Right lobe of liver (tissue), 6 donors: ENCODE measurements around the gene STPG2. TPM values are rescaled to one million over a fixed set of nuclear protein-coding genes. Genes with fewer than 3 reads are reported as not detected.
A peak's percentile ranks its signal among the peaks of the same experiment; 100 is the strongest.
"Not testable (repeated sequence)": the region's sequence is repeated elsewhere in the genome, so short reads cannot be mapped to it uniquely, and the experiment has no call there.

Experiments used
- ATAC-seq, 4 donors: fragments of 200-7000 bp; cut with Tn5 transposase; one replicate each; pipeline ENCODE4 v1.9.1; 2020; ENCODE audit warnings: mild to moderate bottlenecking in 4 of 4, moderate library complexity in 4 of 4
- DNase-seq, 3 donors: peaks; one replicate each; pipeline ENCODE4 v3.0.0-alpha.2; 2020
- H3K27ac ChIP-seq, 3 donors: fragments of 200-600 bp; one replicate each; pipeline ENCODE4 v1.8.0; 2022
- H3K27me3 ChIP-seq, 2 donors: fragments of 200-600 bp; one replicate each; pipeline ENCODE4 v1.8.0; 2022
- H3K36me3 ChIP-seq, 4 donors: fragments of 200-600 bp; sonication (generic) in 1 of 4; one replicate each; pipeline versions ENCODE4 v1.5.1 to v1.8.0; 2017 to 2022; ENCODE audit warnings: control low read depth in 1 of 4
- H3K4me1 ChIP-seq, 4 donors: fragments of 200-600 bp; sonication (generic) in 1 of 4; one replicate each; pipeline versions ENCODE4 v1.5.1 to v1.8.0; 2017 to 2022; ENCODE audit warnings: control low read depth in 1 of 4
- H3K4me3 ChIP-seq, 3 donors: fragments of 200-600 bp; one replicate each; pipeline ENCODE4 v1.8.0; 2022
- H3K9me3 ChIP-seq, 4 donors: fragments of 200-600 bp; sonication (generic) in 1 of 4; one replicate each; pipeline versions ENCODE4 v1.5.1 to v1.8.0; 2017 to 2022; ENCODE audit warnings: control low read depth in 1 of 4
- CTCF ChIP-seq, 4 donors: fragments of 200-600 bp in 3 of 4; fragments of 450-650 bp in 1 of 4; IDR thresholded peaks; one replicate each; pipeline versions ENCODE4 v1.5.1 to v1.8.0; 2016 to 2022; ENCODE audit warnings: antibody characterized with exemption in 4 of 4, mild to moderate bottlenecking in 2 of 4
- POLR2A ChIP-seq: fragments of 450-650 bp; IDR thresholded peaks from one replicate; pipeline ENCODE4 v1.6.1; 2017; ENCODE audit warnings: antibody characterized with exemption, mild to moderate bottlenecking
- WGBS: methylation state at CpG from one replicate; pipeline ENCODE4 v1.1.6; 2018; ENCODE audit warnings: low coverage, low lambda C conversion rate; ENCODE audit not compliant: insufficient coverage; ENCODE audit errors: missing lambda C conversion rate; 5-methylcytosine and 5-hydroxymethylcytosine counted together
- intact Hi-C, 2 donors: fragments of 100-400 bp; cut with DNase I; formaldehyde crosslinking; loops; one replicate each; pipeline versions ENCODE4 v1.11.2 to v1.14.1; 2022
- total RNA-seq, 6 experiments: library from RNA; depleted of rRNA in 2 of 6; stranded (reverse); fragments of >200 nt in 2 of 6; fragmentation: NEBNext Ultra II Directional in 3 of 6; extraction: Animal tissue kit (Norgen Biotek cat#: 25700) in 3 of 6; gene quantifications; one replicate each; pipeline versions ENCODE4 v1.1.0 to v1.2.4, GENCODE V29; 2016 to 2023
- donor health status: DM: no; HTN: yes; CAD: no.
- donor health status: DM: no; HTN: no; CAD: no.
- donor health status: DM: no; HTN: no; CAD: no.
- donor health status: DM: no; HTN: yes; CAD: no.
- donor health status: DM: no; HTN: yes; CAD: no.

The STPG2 gene
- total RNA-seq, 6 experiments from 2014 or later, result 0.25 to 0.46 (median 0.40) TPM; not detected in 2

DNA sequence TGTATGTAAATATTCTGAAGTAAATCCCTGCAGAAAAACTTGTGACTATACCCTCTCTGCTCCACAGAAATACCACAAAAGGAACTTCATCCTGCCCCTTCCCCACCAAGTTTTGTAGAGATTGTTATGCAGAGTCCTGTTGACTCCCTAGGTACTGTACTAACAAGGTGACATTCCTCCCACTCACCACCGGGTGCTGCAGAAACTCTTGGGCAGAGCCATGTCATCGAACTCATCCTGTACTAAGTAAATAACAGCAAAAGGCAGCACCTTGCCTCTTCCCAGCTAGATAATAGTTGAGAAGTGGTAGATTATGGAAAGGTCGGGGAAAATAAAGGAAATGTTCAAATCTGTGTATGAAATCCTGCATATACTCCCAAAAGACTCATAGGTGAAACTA, 233.3 kb downstream of the STPG2 start:
- Histone ChIP-seq H3K36me3 (no peaks in the 10 kb centered on the region), H3K27ac (no peak overlapping the region), H3K9me3 (no peaks in the 10 kb centered on the region), H3K4me3 (no peak overlapping the region), H3K27me3 (no peaks in the 10 kb centered on the region), H3K4me1 (peaks cover 0 to 5% (median 0%) of the 10 kb centered on the region in 4 donors)
- 38% methylated on average over 3 of the region's 3 CpGs for WGBS
- DNase-seq, result no peak
- intact Hi-C loops, result no loop called here
- peak in 2 of 4 donors; percentile 39 to 56 for ATAC-seq
- TF ChIP-seq POLR2A (no peak), CTCF (IDR thresholded peaks at IDR 0.05) (peak in 1 of 4 donors; percentile 8)

GRCh38 chr4:97903436-97904189, 239.7 kb downstream of the STPG2 start:
- not testable (repeated sequence) for ATAC-seq, H3K4me1 ChIP-seq, DNase-seq

GRCh38 chr4:97900229-97900628, 243.0 kb downstream of the STPG2 start:
- Histone ChIP-seq H3K9me3 (no peaks in the 10 kb centered on the region), H3K4me3 (no peak overlapping the region), H3K27me3 (no peaks in the 10 kb centered on the region), H3K4me1 (no peaks in the 10 kb centered on the region), H3K27ac (no peak overlapping the region), H3K36me3 (no peaks in the 10 kb centered on the region)
- TF ChIP-seq POLR2A, result no peak
- no peak for TF ChIP-seq CTCF (IDR thresholded peaks at IDR 0.05)
- intact Hi-C loops, result no loop called here
- ATAC-seq (no peak), DNase-seq (no peak)
- 68% methylated on average over 2 of the region's 2 CpGs for WGBS

More at GRCh38 chr4:97903436-97904189, 239.7 kb downstream of the STPG2 start:
- H3K4me3 ChIP-seq, H3K9me3 ChIP-seq, H3K27ac ChIP-seq, H3K27me3 ChIP-seq, H3K36me3 ChIP-seq, intact Hi-C loops: not testable (repeated sequence)
- WGBS, result 74% methylated on average over 14 of the region's 23 CpGs

- intact Hi-C loops, result no loop called here
- no peak overlapping the region for H3K27ac ChIP-seq
- TF ChIP-seq POLR2A, result no peak
- TF ChIP-seq CTCF (IDR thresholded peaks at IDR 0.05), result no peak
- H3K36me3 ChIP-seq, result no peaks in the 10 kb centered on the region
- no peaks in the 10 kb centered on the region for H3K4me1 ChIP-seq
- no peak overlapping the region for H3K4me3 ChIP-seq
- no peaks in the 10 kb centered on the region for H3K9me3 ChIP-seq
- WGBS, result 67% methylated on average over 1 of the region's 1 CpG
- no peaks in the 10 kb centered on the region for H3K27me3 ChIP-seq
- DNase-seq (no peak), ATAC-seq (no peak)
Observed at GRCh38 chr4:97892592-97893266, 250.5 kb downstream of the STPG2 start.

DNA sequence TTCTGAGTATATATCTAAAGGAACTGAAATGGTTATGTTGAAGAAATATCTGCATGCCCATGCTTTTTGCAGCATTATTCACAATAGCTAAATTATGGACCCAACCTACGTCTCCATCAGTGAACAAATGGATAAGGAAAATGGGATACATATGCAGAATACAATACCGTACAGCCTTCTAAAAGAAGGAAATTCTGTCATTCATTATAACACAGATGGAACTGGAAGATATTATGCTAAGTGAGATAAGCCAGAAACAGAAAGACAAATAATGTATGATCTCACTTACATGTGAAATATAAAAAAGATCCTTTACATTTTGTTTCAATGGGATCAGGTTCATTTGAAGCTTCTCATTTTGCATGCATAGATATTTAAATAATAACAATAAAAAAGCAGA, 263.3 kb downstream of the STPG2 start:
- Histone ChIP-seq H3K4me1 (no peaks in the 10 kb centered on the region), H3K27ac (no peak overlapping the region), H3K4me3 (no peak overlapping the region), H3K27me3 (no peaks in the 10 kb centered on the region), H3K36me3 (no peaks in the 10 kb centered on the region), H3K9me3 (no peaks in the 10 kb centered on the region)
- ATAC-seq (no peak), DNase-seq (no peak)
- TF ChIP-seq POLR2A (no peak), CTCF (IDR thresholded peaks at IDR 0.05) (no peak)
- 77% methylated on average over 2 of the region's 2 CpGs for WGBS
- intact Hi-C loops, result no loop called here
